GM18867 (cell line): ENCODE data around the gene MKI67.

Experiments
- ATAC-seq: cut with Tn5 transposase; IDR thresholded peaks from one replicate; pipeline ENCODE4 v1.9.1; 2021; ENCODE audit warnings: mild to moderate bottlenecking, moderate library complexity; ENCODE audit not compliant: unreplicated experiment

The MKI67 gene

DNA sequence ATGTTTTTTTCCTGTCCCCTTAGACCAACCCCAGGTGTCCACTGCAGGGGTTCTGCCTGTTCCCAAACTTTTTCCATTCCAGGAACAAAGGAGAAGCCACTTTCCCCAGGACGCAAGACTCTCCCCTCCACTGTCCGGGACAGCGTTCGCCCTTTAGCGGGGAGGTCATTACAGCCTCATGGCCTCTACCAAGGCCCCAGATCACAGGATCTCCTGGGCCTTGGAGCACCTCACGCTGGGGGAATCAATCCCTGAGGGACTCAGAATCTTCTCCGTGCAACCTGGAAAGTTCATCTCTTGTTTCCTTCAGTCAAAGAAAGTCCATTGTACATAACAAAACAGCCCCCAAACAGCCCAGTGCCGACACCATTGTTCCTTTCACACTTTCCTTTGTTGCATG, 41.2 kb downstream of the MKI67 start:
- ATAC-seq = no peak

GRCh38 chr10:128084364-128084763, 41.9 kb downstream of the MKI67 start:
- ATAC-seq = no peak

- ATAC-seq = no peak
Observed at GRCh38 chr10:128083191-128083895, 42.9 kb downstream of the MKI67 start.

GRCh38 chr10:128081720-128082119, 44.5 kb downstream of the MKI67 start:
- ATAC-seq = no peak

GRCh38 chr10:128081222-128081621, 45.0 kb downstream of the MKI67 start:
- no peak for ATAC-seq

DNA sequence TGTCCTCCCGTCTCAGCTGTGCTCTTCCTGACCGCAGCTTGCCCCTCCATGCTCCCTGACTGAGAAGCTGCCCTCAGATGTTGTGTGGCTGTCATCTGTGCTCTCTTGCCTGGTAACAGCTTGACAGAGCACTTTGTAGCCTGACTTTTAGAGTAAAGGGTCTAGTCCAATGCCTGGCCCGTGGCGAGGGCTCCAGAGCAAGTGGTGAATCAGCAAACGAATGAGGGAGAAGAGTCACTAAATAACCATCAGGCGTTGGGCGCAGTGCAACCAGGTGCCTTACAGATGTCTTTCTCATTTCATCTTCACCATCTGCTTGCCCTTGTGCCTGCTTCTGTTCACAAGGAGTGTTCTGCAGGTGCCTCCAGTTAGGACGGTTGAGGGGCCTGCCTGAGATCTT, 45.6 kb downstream of the MKI67 start:
- no peak for ATAC-seq

DNA sequence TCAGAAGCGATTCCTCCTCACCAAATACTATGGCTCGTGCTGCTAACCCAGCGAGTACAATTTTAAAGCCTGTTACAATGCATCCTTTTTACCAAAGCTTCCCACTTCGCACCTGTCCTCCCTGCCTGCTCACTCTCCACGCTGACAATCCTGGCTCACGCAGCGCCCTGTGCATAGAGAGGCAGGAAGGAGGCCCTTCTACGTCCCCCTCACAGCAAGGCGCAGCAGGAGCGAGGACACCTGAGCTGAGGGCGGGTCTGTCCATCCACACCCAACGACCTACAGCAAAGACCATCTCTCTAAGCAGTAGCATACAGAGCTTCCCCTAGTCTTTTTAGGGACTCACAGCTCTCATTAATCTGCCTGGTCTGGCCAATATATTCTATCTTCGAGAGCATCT, 46.0 kb downstream of the MKI67 start:
- ATAC-seq = no peak

DNA sequence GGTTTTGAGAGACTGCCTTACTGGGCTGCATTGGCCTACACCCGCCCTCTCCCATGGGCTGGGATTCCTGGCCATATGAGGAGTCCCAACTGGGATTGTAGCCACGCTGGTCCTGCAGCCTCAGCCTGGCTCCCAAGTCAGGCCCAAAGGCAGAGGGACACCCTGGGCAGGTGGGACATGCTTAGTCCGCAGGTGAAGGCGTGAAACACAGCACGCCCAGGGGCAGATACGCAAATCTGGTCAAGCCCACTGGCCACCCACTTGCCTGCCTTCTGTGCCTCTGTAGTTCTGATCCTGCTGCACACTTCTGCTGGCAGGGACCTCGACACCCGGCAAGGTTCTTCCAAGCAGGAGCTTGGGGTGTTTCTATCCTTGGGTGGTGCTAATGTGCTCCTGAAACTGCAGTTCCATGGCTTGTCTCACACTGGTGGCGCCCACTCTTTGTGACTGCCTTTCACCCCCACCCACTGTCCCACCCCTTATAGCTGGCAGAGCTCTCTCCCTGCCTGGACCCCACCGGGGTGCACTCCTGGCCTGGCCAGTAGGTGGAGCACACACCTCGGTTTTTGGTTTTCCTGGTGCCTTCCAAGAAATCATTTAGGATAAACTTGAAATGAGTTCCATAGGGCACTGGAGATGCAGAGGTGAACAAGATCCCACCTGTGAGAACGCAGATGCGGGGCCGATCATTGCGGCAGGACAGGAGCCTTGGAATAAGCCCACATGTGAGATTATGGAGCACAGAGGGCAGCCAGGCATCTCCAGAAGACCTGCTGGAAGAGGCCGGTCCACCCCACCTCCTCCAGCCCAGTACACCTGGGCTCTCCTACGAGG, 47.9 kb downstream of the MKI67 start:
- ATAC-seq = peak; percentile 70

DNA sequence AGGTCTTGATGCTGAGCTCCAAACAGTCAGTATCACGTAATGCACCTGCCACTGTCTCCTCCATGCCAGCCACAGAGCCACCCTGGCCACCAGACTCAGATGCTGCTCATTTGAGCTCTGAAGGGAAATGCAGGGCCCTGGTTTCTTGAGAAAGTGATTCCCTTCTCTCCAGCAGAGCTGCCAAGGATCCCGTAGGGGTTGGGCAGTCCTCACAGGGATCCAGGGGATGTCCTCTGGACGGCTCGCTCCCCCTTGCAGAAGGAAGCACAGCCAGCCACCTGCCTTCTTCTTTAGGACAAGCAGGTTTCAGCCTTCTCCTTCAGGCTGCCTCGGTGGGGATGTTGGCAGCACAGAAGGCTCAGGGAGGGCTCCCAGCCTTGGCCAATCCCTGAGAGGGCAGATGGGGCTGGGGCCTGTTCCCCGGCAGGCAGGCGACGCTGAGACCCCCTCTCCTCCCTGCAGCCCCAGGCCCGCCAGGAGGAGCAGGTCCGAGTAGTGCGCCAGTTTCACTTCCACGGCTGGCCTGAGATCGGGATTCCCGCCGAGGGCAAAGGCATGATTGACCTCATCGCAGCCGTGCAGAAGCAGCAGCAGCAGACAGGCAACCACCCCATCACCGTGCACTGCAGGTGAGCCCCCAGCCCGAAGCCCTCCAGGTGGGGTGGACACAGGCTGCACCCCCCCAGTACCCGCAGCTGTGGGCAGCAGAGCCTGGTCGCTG, 48.9 kb downstream of the MKI67 start:
- no peak for ATAC-seq

GRCh38 chr10:128074589-128074988, 51.6 kb downstream of the MKI67 start:
- ATAC-seq = no peak

- ATAC-seq = no peak
Observed at GRCh38 chr10:128073890-128074289, 52.3 kb downstream of the MKI67 start.

- ATAC-seq = no peak
Observed at GRCh38 chr10:128072941-128073645, 53.1 kb downstream of the MKI67 start.

GRCh38 chr10:128072046-128072445, 54.2 kb downstream of the MKI67 start:
- ATAC-seq = no peak

DNA sequence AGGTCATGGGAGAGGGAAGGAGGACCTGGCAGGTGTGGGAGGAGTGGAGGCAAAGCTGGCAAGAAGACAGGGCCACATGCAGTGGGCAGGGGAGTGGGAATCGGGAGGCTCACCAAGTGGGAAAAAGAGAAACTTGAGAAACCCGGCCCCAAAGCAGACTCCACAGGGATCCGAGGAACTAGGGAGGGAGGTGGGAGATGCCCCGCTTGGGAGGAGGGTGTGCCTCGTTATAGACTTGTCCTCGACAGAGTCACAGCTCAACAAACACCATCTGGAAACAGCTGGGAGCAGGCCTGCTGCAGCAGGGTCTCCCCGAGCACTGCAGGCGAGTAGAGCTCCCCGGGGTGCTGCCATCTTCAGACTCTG, 54.8 kb downstream of the MKI67 start:
- no peak for ATAC-seq

DNA sequence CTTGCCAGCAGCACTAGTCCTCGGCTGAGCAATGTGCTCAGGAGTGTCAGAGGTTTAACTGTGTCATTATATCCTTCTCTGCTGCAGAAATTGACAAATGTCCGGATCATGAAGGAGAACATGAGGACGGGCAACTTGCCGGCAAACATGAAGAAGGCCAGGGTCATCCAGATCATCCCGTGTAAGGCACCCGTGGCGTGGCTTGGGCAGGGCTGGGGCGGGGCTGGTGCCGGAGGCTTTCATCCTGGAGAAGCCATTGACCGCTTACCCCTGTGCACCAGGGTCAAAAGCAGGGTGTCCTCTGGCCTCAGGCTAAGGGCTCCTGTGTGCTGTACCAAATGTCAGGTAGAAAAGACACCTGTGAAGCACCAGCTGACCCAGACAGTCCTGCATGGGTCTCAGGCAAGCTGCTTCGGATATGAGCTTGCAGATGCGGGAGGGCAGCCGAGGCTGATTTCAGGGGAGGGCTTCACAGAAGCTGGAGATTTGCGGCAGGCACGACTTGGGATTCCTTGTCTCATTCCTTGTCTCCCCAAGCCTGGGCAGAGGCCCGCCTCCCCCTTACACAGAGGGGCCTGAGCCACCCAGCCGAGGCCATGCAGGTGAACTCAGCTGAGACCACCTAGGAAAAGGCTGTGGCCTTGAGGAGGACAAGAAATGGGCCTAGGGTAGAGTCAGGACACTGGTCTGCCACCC, 55.4 kb downstream of the MKI67 start:
- ATAC-seq = no peak

DNA sequence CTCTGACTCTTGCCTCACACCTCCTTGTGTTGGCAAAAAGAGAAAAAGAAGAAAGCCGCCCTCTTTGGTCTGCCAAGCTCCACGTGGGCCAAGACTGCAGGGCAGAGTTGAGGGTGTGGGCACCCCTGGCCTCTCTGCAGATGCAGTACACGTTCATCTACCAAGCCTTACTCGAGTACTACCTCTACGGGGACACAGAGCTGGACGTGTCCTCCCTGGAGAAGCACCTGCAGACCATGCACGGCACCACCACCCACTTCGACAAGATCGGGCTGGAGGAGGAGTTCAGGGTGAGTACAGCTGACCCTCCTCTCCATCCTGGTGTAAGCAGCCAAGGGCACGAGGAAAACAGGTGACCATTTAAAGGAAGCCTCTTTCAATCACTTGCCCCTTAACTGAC, 56.1 kb downstream of the MKI67 start:
- no peak for ATAC-seq

GRCh38 chr10:128069351-128070051, 56.7 kb downstream of the MKI67 start:
- ATAC-seq = peak; percentile 47

- no peak for ATAC-seq
Observed at GRCh38 chr10:128068398-128069285, 57.6 kb downstream of the MKI67 start.
